Erythroblast (primary cell): Measurements from ENCODE around the gene PACC1.

Source experiments
- GATA1 ChIP-seq: IDR thresholded peaks from 2 replicates; pipeline ENCODE4 v1.6.1; 2011; ENCODE audit warnings: low read depth, mild to moderate bottlenecking, control low read depth, low read length, moderate library complexity
- POLR2A ChIP-seq: IDR thresholded peaks from 2 replicates; pipeline ENCODE4 v1.6.1; 2011; ENCODE audit warnings: mild to moderate bottlenecking, low read length

- no peak for TF ChIP-seq POLR2A
- TF ChIP-seq GATA1: no peak
These were observed 69.8 kb downstream of the PACC1 start for GRCh38 chr1:212344905-212345304.
